ENCODE results near the gene ZNF512. TPM values are rescaled to one million over a fixed set of nuclear protein-coding genes. Genes with fewer than 3 reads are reported as not detected.
A peak's percentile ranks its signal among the peaks of the same experiment; 100 is the strongest.
"Not testable (repeated sequence)": the region's sequence is repeated elsewhere in the genome, so short reads cannot be mapped to it uniquely, and the experiment has no call there.

The ZNF512 gene
- polyA plus RNA-seq, 1 of the 3 experiments (the other 2 are of a cell fraction), result 22.3 TPM

GRCh38 chr2:27628767-27629709 lies 46.2 kb downstream of the ZNF512 start, which contains the start of the genes CCDC121 and GPN1 (continued):
- TF ChIP-seq USF2 (IDR thresholded peaks at IDR 0.05; ENCODE audit: borderline replicate concordance, low read depth, low read length), result no peak
- TF ChIP-seq RFX5 (IDR thresholded peaks at IDR 0.05; ENCODE audit: low read length), result peak; percentile 60; the same call in 1 of the 2 replicates
- no peak for TF ChIP-seq IRF3 (IDR thresholded peaks at IDR 0.05; ENCODE audit: low read depth, low read length)
- peak; percentile 49; the same call in 1 of the 2 replicates for TF ChIP-seq RCOR1 (IDR thresholded peaks at IDR 0.05; ENCODE audit: low read length)
- TF ChIP-seq EP300 (IDR thresholded peaks at IDR 0.05; ENCODE audit: borderline replicate concordance in 1 of 2, low read depth in 1 of 2, low read length in 1 of 2), result peak; percentile 44 to 59; a peak in 2 of 4 replicates
- peak; percentile 87 for TF ChIP-seq GABPA (IDR thresholded peaks at IDR 0.05; ENCODE audit: low read depth)
- no peak for TF ChIP-seq USF1 (IDR thresholded peaks at IDR 0.05; ENCODE audit: borderline replicate concordance, low read depth)
- TF ChIP-seq ELF1 (IDR thresholded peaks at IDR 0.05), result peak; percentile 83
- peak; percentile 98 for TF ChIP-seq YY1 (IDR thresholded peaks at IDR 0.05; ENCODE audit: low read depth)
- peak; percentile 100 for TF ChIP-seq TAF1 (IDR thresholded peaks at IDR 0.05; ENCODE audit: borderline replicate concordance, low read depth, low read length)
- TF ChIP-seq MAX (IDR thresholded peaks at IDR 0.05; ENCODE audit: low read depth), result peak; percentile 93

GRCh38 chr2:27630257-27630656 lies 47.4 kb downstream of the ZNF512 start:
- POLR2A ChIA-PET; H3K27ac ChIP-seq (ENCODE audit: low read depth in 2 of 2, low read length in 1 of 2); H3K9ac ChIP-seq; H3K27me3 ChIP-seq (ENCODE audit: insufficient read depth); H4K20me1 ChIP-seq (ENCODE audit: insufficient read depth); H2AFZ ChIP-seq (ENCODE audit: low read depth); DNase-seq; H3K9me3 ChIP-seq; H3F3A ChIP-seq (replicated peaks; ENCODE audit: insufficient read depth); H3K9me2 ChIP-seq: not testable (repeated sequence)
- H3K4me3 ChIP-seq (ENCODE audit: low read depth in 2 of 2, low read length in 1 of 2), result peak overlapping the region in 1 of 2 experiments; percentile 84; a peak in 1 of 4 replicates
- CTCF ChIA-PET, result interaction anchor here (0.8 to 1.0 kb wide), 2 partner anchors 53 kb away, joined by 3 to 4 read pairs; no protein-coding TSS in a partner anchor
- peaks cover 44 to 58% of the 10 kb centered on the region in 2 experiments for H3K36me3 ChIP-seq (replicated peaks in 1 of 2; ENCODE audit: control insufficient read depth in 1 of 2, insufficient read depth in 2 of 2, low read length in 1 of 2)
- H3K79me2 ChIP-seq (ENCODE audit: insufficient read depth), result peaks cover 32% of the 10 kb centered on the region
- WGBS (ENCODE audit: low lambda C conversion rate), result 98% methylated on average over 2 of the region's 2 CpGs
- peaks cover 11 to 17% of the 10 kb centered on the region in 2 experiments; a peak in 3 of 4 replicates for H3K4me1 ChIP-seq (ENCODE audit: control insufficient read depth in 1 of 2, insufficient read depth in 2 of 2, low read depth in 1 of 2, low read length in 1 of 2)
- peak overlapping the region; percentile 97 for H3K4me2 ChIP-seq
